HepG2 (cell line): Measurements from ENCODE around the gene CPXM1. TPM values are rescaled to one million over a fixed set of nuclear protein-coding genes. Genes with fewer than 3 reads are reported as not detected.

Experiments used
- ATAC-seq: fragments of 200-7000 bp; cut with Tn5 transposase; 3 replicates; pipeline ENCODE4 v1.9.1; 2020; ENCODE audit warnings: mild to moderate bottlenecking, moderate library complexity
- BruUV-seq: library from RNA; stranded (reverse); fragments of 400-500 nt; replicated peaks from 2 replicates; lab custom pipeline; 2021; lab: Mats Ljungman, UMichigan
- CTCF ChIA-PET: fragments of 300-600 bp; formaldehyde crosslinking; extraction: SDS; loops from one replicate; lab custom pipeline; 2021; ENCODE audit warnings: low total read pairs, inconsistent platforms, low intra/inter-chr PET ratio; lab: Yijun Ruan, JAX
- POLR2A ChIA-PET: fragments of 350-600 bp; sonication (Branson Sonifier 250); formaldehyde crosslinking; loops from one replicate; lab custom pipeline; 2020; ENCODE audit warnings: antibody characterized with exemption, inconsistent platforms; lab: Yijun Ruan, JAX
- DNase-seq: peaks from one replicate; pipeline ENCODE4 v3.0.0-alpha.2; 2015; ENCODE audit warnings: low spot score
- FAIRE-seq: peaks from 3 replicates; lab custom pipeline; 2011; peaks lifted over from hg19 to GRCh38; lab: Jason Lieb, UNC
- H2AFZ ChIP-seq: one replicate; pipeline ENCODE4 v1.6.1; 2011; ENCODE audit warnings: low read length, inconsistent platforms
- H3K27ac ChIP-seq: fragments of 300-600 bp; 3 replicates; pipeline ENCODE4 v1.8.0; 2011; ENCODE audit warnings: mixed run types, mild to moderate bottlenecking, mixed read lengths, low read length, inconsistent platforms; ENCODE audit not compliant: insufficient read depth; ENCODE audit errors: extremely low read length
- H3K27me3 ChIP-seq, 2 experiments: fragments of 200-600 bp in 1 of 2; 2 replicates in 1 of 2; 3 replicates in 1 of 2; pipeline versions ENCODE4 v1.6.0 to v1.8.0; 2011; ENCODE audit warnings: low read length in 2 of 2, mild to moderate bottlenecking in 2 of 2, moderate library complexity in 2 of 2, inconsistent platforms in 1 of 2; ENCODE audit not compliant: insufficient read depth in 2 of 2, control insufficient read depth in 1 of 2
- H3K36me3 ChIP-seq, 2 experiments: fragments of 200-600 bp in 1 of 2; replicated peaks in 1 of 2; 2 replicates in 1 of 2; 3 replicates in 1 of 2; pipeline versions ENCODE4 v1.5.1 to v1.8.0; 2011; ENCODE audit warnings: low read length in 2 of 2, inconsistent platforms in 1 of 2; ENCODE audit not compliant: insufficient read depth in 2 of 2, control insufficient read depth in 1 of 2
- H3K4me1 ChIP-seq: 2 replicates; pipeline ENCODE4 v1.5.1; 2012; ENCODE audit warnings: low read length, inconsistent platforms; ENCODE audit not compliant: insufficient read depth
- H3K4me2 ChIP-seq: 2 replicates; pipeline ENCODE4 v1.6.0; 2011; ENCODE audit warnings: low read depth, low read length, inconsistent platforms
- H3K4me3 ChIP-seq, 3 experiments: fragments of 200-600 bp in 1 of 3; sonication (generic), shearing (Covaris generic) in 1 of 3; replicated peaks in 1 of 3; 2 replicates each; pipeline ENCODE4 v1.5.1; 2011 to 2016; ENCODE audit warnings: low read length in 3 of 3, inconsistent platforms in 2 of 3, low read depth in 2 of 3, mild to moderate bottlenecking in 2 of 3, control low read depth in 1 of 3, mixed read lengths in 1 of 3; ENCODE audit not compliant: insufficient read depth in 1 of 3
- H3K79me2 ChIP-seq: one replicate; pipeline ENCODE4 v1.6.1; 2011; ENCODE audit warnings: low read length, inconsistent platforms; ENCODE audit not compliant: insufficient read depth
- H3K9ac ChIP-seq: 2 replicates; pipeline ENCODE4 v1.6.0; 2011; ENCODE audit warnings: mild to moderate bottlenecking, low read depth, low read length, inconsistent platforms; ENCODE audit not compliant: insufficient read depth
- H3K9me3 ChIP-seq: 2 replicates; pipeline ENCODE4 v1.5.1; 2012; ENCODE audit warnings: mild to moderate bottlenecking, low read length
- H4K20me1 ChIP-seq: 2 replicates; pipeline ENCODE4 v1.6.0; 2011; ENCODE audit warnings: inconsistent platforms, mild to moderate bottlenecking, low read length, moderate library complexity; ENCODE audit not compliant: insufficient read depth
- AGO1 ChIP-seq: fragments of 200-400 bp; formaldehyde crosslinking; IDR thresholded peaks from 2 replicates; pipeline ENCODE4 v1.6.1; 2017; ENCODE audit warnings: mild to moderate bottlenecking, low read depth, low read length, moderate library complexity; ENCODE audit not compliant: poor library complexity, severe bottlenecking
- FOXP4 ChIP-seq: sonication (generic); formaldehyde crosslinking; IDR thresholded peaks from 2 replicates; pipeline ENCODE4 v1.4.0; 2020; ENCODE audit warnings: missing genetic modification reagents
- MLLT10 ChIP-seq: sonication (generic); formaldehyde crosslinking; IDR thresholded peaks from 2 replicates; pipeline ENCODE4 v1.4.0; 2020; ENCODE audit warnings: missing genetic modification reagents
- MNT ChIP-seq: fragments of 450-650 bp; IDR thresholded peaks from 2 replicates; pipeline ENCODE4 v1.6.1; 2016
- MXD3 ChIP-seq: IDR thresholded peaks from 2 replicates; pipeline ENCODE4 v1.6.1; 2016; ENCODE audit warnings: mild to moderate bottlenecking, missing biosample characterization, missing genetic modification reagents
- NRL ChIP-seq: sonication (generic); formaldehyde crosslinking; IDR thresholded peaks from 2 replicates; pipeline ENCODE4 v1.5.0; 2020; ENCODE audit warnings: missing genetic modification reagents, mild to moderate bottlenecking, moderate library complexity, borderline replicate concordance
- POLR2AphosphoS5 ChIP-seq: IDR thresholded peaks from 2 replicates; pipeline ENCODE4 v1.6.1; 2012; ENCODE audit warnings: low read depth, low read length
- REXO4 ChIP-seq: sonication (generic); formaldehyde crosslinking; IDR thresholded peaks from 2 replicates; pipeline ENCODE4 v1.8.0; 2022; ENCODE audit warnings: missing genetic modification reagents, mild to moderate bottlenecking, borderline replicate concordance
- TBX3 ChIP-seq: fragments of 450-650 bp; IDR thresholded peaks from 2 replicates; pipeline ENCODE4 v1.6.1; 2017; ENCODE audit warnings: antibody characterized with exemption, mild to moderate bottlenecking, inconsistent platforms, borderline replicate concordance
- ZFYVE20 ChIP-seq: sonication (generic); formaldehyde crosslinking; IDR thresholded peaks from 2 replicates; pipeline ENCODE4 v1.8.0; 2023; ENCODE audit warnings: low read depth, mild to moderate bottlenecking, moderate library complexity, missing genetic modification reagents, borderline replicate concordance
- ZNF296 ChIP-seq: sonication (generic); formaldehyde crosslinking; conservative IDR thresholded peaks from 2 replicates; pipeline ENCODE4 v1.5.0; 2020; ENCODE audit warnings: mild to moderate bottlenecking, missing genetic modification reagents
- ZNF552 ChIP-seq: sonication (generic); formaldehyde crosslinking; IDR thresholded peaks from 2 replicates; pipeline ENCODE4 v1.9.0; 2022; ENCODE audit warnings: missing genetic modification reagents, mild to moderate bottlenecking, borderline replicate concordance
- ZNF660 ChIP-seq: sonication (generic); formaldehyde crosslinking; IDR thresholded peaks from 2 replicates; pipeline ENCODE4 v1.5.1; 2020; ENCODE audit warnings: mild to moderate bottlenecking, low read depth, missing genetic modification reagents, borderline replicate concordance
- ZNF724P ChIP-seq: sonication (generic); formaldehyde crosslinking; IDR thresholded peaks from 2 replicates; pipeline ENCODE4 v1.8.0; 2022; ENCODE audit warnings: missing genetic modification reagents, borderline replicate concordance
- ZNF816 ChIP-seq: sonication (generic); formaldehyde crosslinking; IDR thresholded peaks from 2 replicates; pipeline ENCODE4 v1.8.0; 2022; ENCODE audit warnings: missing genetic modification reagents, mild to moderate bottlenecking, borderline replicate concordance
- ZNF841 ChIP-seq: sonication (generic); formaldehyde crosslinking; IDR thresholded peaks from 2 replicates; pipeline ENCODE4 v1.8.1; 2023; ENCODE audit warnings: missing genetic modification reagents, borderline replicate concordance
- WGBS: methylation state at CpG from one replicate; pipeline ENCODE4 v1.1.6; 2017; ENCODE audit warnings: low lambda C conversion rate; 5-methylcytosine and 5-hydroxymethylcytosine counted together
- in situ Hi-C: cut with HindIII; loops from 2 replicates; pipeline ENCODE4 v1.10.0; 2017; ENCODE audit warnings: low pct_unique_long_range_greater_than_20kb; ENCODE audit not compliant: extremely low pct_ligation_motif_present
- intact Hi-C: fragments of 100-400 bp; cut with micrococcal nuclease; formaldehyde crosslinking; loops from one replicate; pipeline ENCODE4 v1.10.0; 2022; ENCODE audit not compliant: unreplicated experiment
- polyA plus RNA-seq, 8 experiments: library from polyadenylated mRNA; depleted of rRNA in 3 of 8; stranded (reverse) in 7 of 8; unstranded in 1 of 8; fragments of >200 nt; fragmentation: Illumina TruSeq in 4 of 8; extraction: Trizol in 4 of 8; gene quantifications; 2 replicates each; pipeline versions ENCODE4 v1.2.1 to v1.2.3, GENCODE V29; 2011 to 2016; ENCODE audit warnings: low read depth in 4 of 8, missing spikeins in 1 of 8, mixed read lengths in 1 of 8; ENCODE audit not compliant: insufficient read depth in 1 of 8
- total RNA-seq, 5 experiments: library from RNA; depleted of rRNA; stranded (reverse); fragments of >200 nt; fragmentation: Illumina TruSeq; extraction: Trizol; gene quantifications; 2 replicates each; pipeline ENCODE4 v1.2.3, GENCODE V29; 2016; ENCODE audit warnings: low read depth in 1 of 5

Gene CPXM1
- total and polyA plus RNA-seq, 2 of the 13 experiments (the other 11 are each of a cell fraction or from before 2014, with no cell fraction given) = 0.07 TPM; not detected in 1

- TF ChIP-seq FOXP4 (CRISPR knock-in tag) = no peak
- TF ChIP-seq, all 625 proteins: peak for 8
Measured at GRCh38 chr20:2838847-2839671, 38.6 kb upstream of the CPXM1 start (continued).

GRCh38 chr20:2838170-2838797 is 37.9 kb upstream of the CPXM1 start:
- H3K9ac ChIP-seq = no peak overlapping the region
- H3K4me3 ChIP-seq = no peak overlapping the region
- peaks cover 4 to 11% of the 10 kb centered on the region in 2 experiments; a peak in 3 of 5 replicates for H3K36me3 ChIP-seq
- no peak overlapping the region for H3K27ac ChIP-seq
- H3K4me1 ChIP-seq = peaks cover 40% of the 10 kb centered on the region
- no peaks in the 10 kb centered on the region; a peak in 1 of 5 replicates for H3K27me3 ChIP-seq
- DNase-seq (no peak), ATAC-seq (no peak), FAIRE-seq (no peak)
- H3K4me2 ChIP-seq = no peak overlapping the region
- CTCF ChIA-PET = no interaction called here
- intact Hi-C loops = no loop called here
- H3K79me2 ChIP-seq = peaks cover 8% of the 10 kb centered on the region
- BruUV-seq = no TSS peak
- no peak overlapping the region for H2AFZ ChIP-seq
- POLR2A ChIA-PET = interaction anchor here (1.2 kb wide), 1 partner anchor 11 kb away, joined by 3 read pairs; no protein-coding TSS in a partner anchor
- no peaks in the 10 kb centered on the region for H4K20me1 ChIP-seq
- 97% methylated on average over 19 of the region's 19 CpGs for WGBS
- no peaks in the 10 kb centered on the region for H3K9me3 ChIP-seq
- in situ Hi-C loops = no loop called here
- TF ChIP-seq MNT = peak; percentile 8; the same call in 1 of the 2 replicates
- no peak for TF ChIP-seq ZNF552 (CRISPR knock-in tag)
- TF ChIP-seq ZNF816 (CRISPR knock-in tag) = no peak
- no peak for TF ChIP-seq TBX3
- TF ChIP-seq ZNF660 (CRISPR knock-in tag) = no peak
- 0 out of 2 replicates have a peak, but pooled peaks have one; percentile 1 for TF ChIP-seq POLR2AphosphoS5
- TF ChIP-seq REXO4 (CRISPR knock-in tag) = no peak
- TF ChIP-seq ZNF841 (CRISPR knock-in tag) = no peak
- 0 out of 2 replicates have a peak, but pooled peaks have one; percentile 28 for TF ChIP-seq ZFYVE20
- TF ChIP-seq MXD3 (CRISPR knock-in tag) = no peak
- TF ChIP-seq AGO1 = no peak
- no peak for TF ChIP-seq ZNF296 (CRISPR knock-in tag)
- peak; percentile 23; the same call in 1 of the 2 replicates for TF ChIP-seq NRL (CRISPR knock-in tag)
- 0 out of 2 replicates have a peak, but pooled peaks have one; percentile 51 for TF ChIP-seq ZNF724P
- TF ChIP-seq MLLT10 = 0 out of 2 replicates have a peak, but pooled peaks have one; percentile 20
